Ishikawa (cell line): ENCODE data around the gene BCAN.

Experiments
- CEBPB ChIP-seq: IDR thresholded peaks from 2 replicates; pipeline ENCODE4 v1.6.1; 2012
- CREB1 ChIP-seq: IDR thresholded peaks from 2 replicates; pipeline ENCODE4 v1.6.1; 2012; ENCODE audit warnings: low read depth
- EGR1 ChIP-seq: IDR thresholded peaks from 2 replicates; pipeline ENCODE4 v1.6.1; 2012
- EP300 ChIP-seq: IDR thresholded peaks from 2 replicates; pipeline ENCODE4 v1.6.1; 2012; ENCODE audit warnings: borderline replicate concordance
- FOXM1 ChIP-seq: IDR thresholded peaks from 2 replicates; pipeline ENCODE4 v1.6.1; 2012; ENCODE audit warnings: low read depth, borderline replicate concordance
- MAX ChIP-seq: IDR thresholded peaks from 2 replicates; pipeline ENCODE4 v1.6.1; 2012
- NFIC ChIP-seq: IDR thresholded peaks from 2 replicates; pipeline ENCODE4 v1.6.1; 2012
- RAD21 ChIP-seq: IDR thresholded peaks from 2 replicates; pipeline ENCODE4 v1.6.1; 2012; ENCODE audit warnings: low read depth
- REST ChIP-seq: IDR thresholded peaks from 2 replicates; pipeline ENCODE4 v1.6.1; 2012; ENCODE audit warnings: low read depth, mild to moderate bottlenecking
- TAF1 ChIP-seq: IDR thresholded peaks from 2 replicates; pipeline ENCODE4 v1.6.1; 2012; ENCODE audit warnings: low read depth, mild to moderate bottlenecking
- TCF12 ChIP-seq: IDR thresholded peaks from 2 replicates; pipeline ENCODE4 v1.6.1; 2012; ENCODE audit warnings: low read depth
- TEAD4 ChIP-seq: IDR thresholded peaks from 2 replicates; pipeline ENCODE4 v1.6.1; 2012
- USF1 ChIP-seq: IDR thresholded peaks from 2 replicates; pipeline ENCODE4 v1.6.1; 2012
- YY1 ChIP-seq: IDR thresholded peaks from 2 replicates; pipeline ENCODE4 v1.6.1; 2012; ENCODE audit warnings: low read depth
- ZBTB7A ChIP-seq: IDR thresholded peaks from 2 replicates; pipeline ENCODE4 v1.6.1; 2012; ENCODE audit warnings: low read depth

Gene BCAN

GRCh38 chr1:156659661-156659987 lies 17.7 kb downstream of the BCAN start:
- no peak for TF ChIP-seq REST
- no peak for TF ChIP-seq RAD21
- no peak for TF ChIP-seq FOXM1
- no peak for TF ChIP-seq TEAD4
- TF ChIP-seq CEBPB, result no peak
- no peak for TF ChIP-seq MAX
- no peak for TF ChIP-seq TCF12
- no peak for TF ChIP-seq EP300
- TF ChIP-seq EGR1, result no peak
- TF ChIP-seq TAF1, result no peak
- no peak for TF ChIP-seq USF1
- TF ChIP-seq YY1, result no peak
- TF ChIP-seq CREB1, result no peak

GRCh38 chr1:156659988-156660751 lies 18.3 kb downstream of the BCAN start:
- TF ChIP-seq USF1, result 0 out of 2 replicates have a peak, but pooled peaks have one; percentile 2
- no peak for TF ChIP-seq EP300
- TF ChIP-seq CEBPB, result no peak
- no peak for TF ChIP-seq TEAD4
- no peak for TF ChIP-seq FOXM1
- peak; percentile 83 for TF ChIP-seq RAD21
- no peak for TF ChIP-seq NFIC
- no peak for TF ChIP-seq REST
- 0 out of 2 replicates have a peak, but pooled peaks have one; percentile 21 for TF ChIP-seq EGR1
- TF ChIP-seq ZBTB7A, result peak; percentile 72
- TF ChIP-seq YY1, result no peak
- peak; percentile 50; the same call in 1 of the 2 replicates for TF ChIP-seq TCF12
- peak; percentile 78 for TF ChIP-seq MAX
- no peak for TF ChIP-seq TAF1
- 0 out of 2 replicates have a peak, but pooled peaks have one; percentile 30 for TF ChIP-seq CREB1

- TF ChIP-seq TEAD4 (no peak), REST (no peak), EGR1 (no peak), EP300 (no peak), RAD21 (no peak), USF1 (no peak), TCF12 (no peak), NFIC (no peak), MAX (no peak), CEBPB (no peak), YY1 (no peak), TAF1 (no peak), CREB1 (no peak), FOXM1 (no peak)
Observed at GRCh38 chr1:156660752-156661112, 18.8 kb downstream of the BCAN start.
